22Rv1 (cell line): ENCODE measurements around the gene CFAP65.

Experiments used
- CTCF ChIP-seq: fragments of 450-650 bp; IDR thresholded peaks from 2 replicates; pipeline ENCODE4 v1.5.1; 2017; ENCODE audit warnings: mild to moderate bottlenecking
- ZFX ChIP-seq: fragments of 450-650 bp; IDR thresholded peaks from 2 replicates; pipeline ENCODE4 v1.6.1; 2017; ENCODE audit warnings: antibody characterized with exemption, borderline replicate concordance

GRCh38 chr2:218961229-218961628 lies 80.1 kb downstream of the CFAP65 start:
- TF ChIP-seq CTCF = no peak
- TF ChIP-seq ZFX = no peak
